Right lung (tissue), 5 donors: ENCODE measurements around the gene GAL3ST2. TPM values are rescaled to one million over a fixed set of nuclear protein-coding genes. Genes with fewer than 3 reads are reported as not detected.

Source experiments
- DNase-seq, 2 donors: peaks; one replicate each; pipeline ENCODE4 v3.0.0-alpha.2; 2013
- polyA plus RNA-seq, 5 donors: library from polyadenylated mRNA; unstranded; fragments of 120-200 nt; gene quantifications; one replicate each; pipeline versions ENCODE4 v1.2.1 to v1.2.3, GENCODE V29; 2013; ENCODE audit warnings: inconsistent platforms in 1 of 5, low replicate concordance in 1 of 5; ENCODE audit not compliant: insufficient read length in 5 of 5, insufficient read depth in 1 of 5

The GAL3ST2 gene
- polyA plus RNA-seq, 5 donors, result 0.15 to 0.33 (median 0.27) TPM

GRCh38 chr2:241844066-241844728 lies 67.6 kb downstream of the GAL3ST2 start:
- peak; percentile 67 to 75 for DNase-seq

GRCh38 chr2:241844831-241845578 lies 68.4 kb downstream of the GAL3ST2 start:
- no peak for DNase-seq

- DNase-seq, result no peak
These were observed 69.8 kb downstream of the GAL3ST2 start for GRCh38 chr2:241846406-241846805.

- no peak for DNase-seq
These were observed 72.4 kb downstream of the GAL3ST2 start for GRCh38 chr2:241848761-241849615.

GRCh38 chr2:241849616-241850543 lies 73.3 kb downstream of the GAL3ST2 start:
- no peak for DNase-seq

GRCh38 chr2:241850544-241851324 lies 74.1 kb downstream of the GAL3ST2 start:
- no peak for DNase-seq

GRCh38 chr2:241851325-241852115 lies 74.9 kb downstream of the GAL3ST2 start:
- DNase-seq, result no peak

- no peak for DNase-seq
These were observed 75.7 kb downstream of the GAL3ST2 start for GRCh38 chr2:241852116-241852980.

- no peak for DNase-seq
These were observed 76.5 kb downstream of the GAL3ST2 start for GRCh38 chr2:241852981-241853631.

Other genes starting within 250 kb of the GAL3ST2 start
- 10 to 100 TPM; 14.8 to 35.3 (median 21.5) TPM for gene BOK, start 218.1 kb upstream of the GAL3ST2 start, polyA plus RNA-seq
- gene THAP4, start 139.7 kb upstream of the GAL3ST2 start, polyA plus RNA-seq, result 10 to 100 TPM; 36.8 to 50.5 (median 41.9) TPM
- gene ATG4B, start 139.1 kb upstream of the GAL3ST2 start, polyA plus RNA-seq, result 10 to 100 TPM; 65.3 to 87.2 (median 77.6) TPM
- gene DTYMK, start 90.0 kb upstream of the GAL3ST2 start, polyA plus RNA-seq, result 10 to 100 TPM; 36.1 to 54.2 (median 46.0) TPM
- gene ING5, start 74.8 kb upstream of the GAL3ST2 start, polyA plus RNA-seq, result 10 to 100 TPM; 36.7 to 46.9 (median 43.2) TPM
- gene D2HGDH, start 42.2 kb upstream of the GAL3ST2 start, polyA plus RNA-seq, result 10 to 100 TPM; 24.8 to 43.9 (median 42.5) TPM
- under 1 TPM; 0.07 to 0.49 (median 0.21) TPM for gene NEU4, start 32.4 kb downstream of the GAL3ST2 start, polyA plus RNA-seq
- under 1 TPM; 0.17 to 0.46 (median 0.30) TPM for gene PDCD1, start 82.1 kb downstream of the GAL3ST2 start, polyA plus RNA-seq
- gene RTP5, start 92.9 kb downstream of the GAL3ST2 start, polyA plus RNA-seq, result not detected